WTC11 (cell line): ENCODE data around the gene CELSR2.

Experiments used
- ATF3 ChIP-seq: sonication (generic); formaldehyde crosslinking; conservative IDR thresholded peaks from 2 replicates; pipeline ENCODE4 v1.8.1; 2022; ENCODE audit warnings: mild to moderate bottlenecking, missing genetic modification reagents
- CREB1 ChIP-seq: sonication (generic); formaldehyde crosslinking; IDR thresholded peaks from 2 replicates; pipeline ENCODE4 v1.8.0; 2023; ENCODE audit warnings: mild to moderate bottlenecking, missing genetic modification reagents
- FOXP4 ChIP-seq: sonication (generic); formaldehyde crosslinking; IDR thresholded peaks from 2 replicates; pipeline ENCODE4 v1.8.0; 2022; ENCODE audit warnings: mild to moderate bottlenecking, missing genetic modification reagents
- SMAD4 ChIP-seq: sonication (generic); formaldehyde crosslinking; IDR thresholded peaks from 2 replicates; pipeline ENCODE4 v1.8.0; 2022; ENCODE audit warnings: mild to moderate bottlenecking, missing genetic modification reagents
- ZNF121 ChIP-seq: sonication (generic); formaldehyde crosslinking; IDR thresholded peaks from 2 replicates; pipeline ENCODE4 v1.8.0; 2023; ENCODE audit warnings: missing genetic modification reagents
- ZNF232 ChIP-seq: sonication (generic); formaldehyde crosslinking; IDR thresholded peaks from 2 replicates; pipeline ENCODE4 v1.8.0; 2022; ENCODE audit warnings: mild to moderate bottlenecking, missing genetic modification reagents
- TF ChIP-seq, protein P1 (sequence below): fragments of 200-600 bp; IDR thresholded peaks from 2 replicates; pipeline ENCODE4 v1.8.0; 2022; ENCODE audit warnings: antibody characterized with exemption
- TF ChIP-seq, protein P2 (sequence below): sonication (generic); formaldehyde crosslinking; IDR thresholded peaks from 2 replicates; pipeline ENCODE4 v1.8.0; 2022; ENCODE audit warnings: mild to moderate bottlenecking, missing genetic modification reagents
- TF ChIP-seq, protein P3 (sequence below): sonication (generic); formaldehyde crosslinking; IDR thresholded peaks from 2 replicates; pipeline ENCODE4 v1.8.1; 2023; ENCODE audit warnings: mild to moderate bottlenecking, moderate library complexity, missing genetic modification reagents
- TF ChIP-seq, protein P4 (sequence below): sonication (generic); formaldehyde crosslinking; IDR thresholded peaks from 2 replicates; pipeline ENCODE4 v1.8.1; 2023; ENCODE audit warnings: mild to moderate bottlenecking, missing genetic modification reagents

DNA sequence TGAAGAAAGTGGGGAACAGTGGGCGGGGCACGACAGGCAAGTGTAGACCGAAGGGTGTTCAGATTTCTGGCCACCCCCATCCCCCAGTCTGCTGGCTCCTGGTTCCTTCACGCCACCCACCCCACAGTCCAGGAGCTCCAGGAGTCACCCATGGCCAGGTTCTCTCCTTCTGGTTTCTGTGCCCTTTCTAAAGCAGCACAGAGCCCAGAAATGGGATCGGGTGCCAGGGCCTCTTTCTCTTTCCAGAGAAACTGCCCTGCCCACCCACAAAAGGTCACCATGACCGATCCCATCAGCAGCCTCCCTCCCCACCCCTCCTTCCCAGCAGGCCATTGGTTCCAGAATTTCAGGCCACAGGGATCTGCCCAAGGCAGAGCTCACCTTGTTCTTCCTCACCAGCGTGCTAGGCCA lies 3.2 kb upstream of the CELSR2 start:
- TF ChIP-seq SMAD4, result no peak
- TF ChIP-seq, protein P1, sequence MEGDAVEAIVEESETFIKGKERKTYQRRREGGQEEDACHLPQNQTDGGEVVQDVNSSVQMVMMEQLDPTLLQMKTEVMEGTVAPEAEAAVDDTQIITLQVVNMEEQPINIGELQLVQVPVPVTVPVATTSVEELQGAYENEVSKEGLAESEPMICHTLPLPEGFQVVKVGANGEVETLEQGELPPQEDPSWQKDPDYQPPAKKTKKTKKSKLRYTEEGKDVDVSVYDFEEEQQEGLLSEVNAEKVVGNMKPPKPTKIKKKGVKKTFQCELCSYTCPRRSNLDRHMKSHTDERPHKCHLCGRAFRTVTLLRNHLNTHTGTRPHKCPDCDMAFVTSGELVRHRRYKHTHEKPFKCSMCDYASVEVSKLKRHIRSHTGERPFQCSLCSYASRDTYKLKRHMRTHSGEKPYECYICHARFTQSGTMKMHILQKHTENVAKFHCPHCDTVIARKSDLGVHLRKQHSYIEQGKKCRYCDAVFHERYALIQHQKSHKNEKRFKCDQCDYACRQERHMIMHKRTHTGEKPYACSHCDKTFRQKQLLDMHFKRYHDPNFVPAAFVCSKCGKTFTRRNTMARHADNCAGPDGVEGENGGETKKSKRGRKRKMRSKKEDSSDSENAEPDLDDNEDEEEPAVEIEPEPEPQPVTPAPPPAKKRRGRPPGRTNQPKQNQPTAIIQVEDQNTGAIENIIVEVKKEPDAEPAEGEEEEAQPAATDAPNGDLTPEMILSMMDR, result no peak
- TF ChIP-seq, protein P2, sequence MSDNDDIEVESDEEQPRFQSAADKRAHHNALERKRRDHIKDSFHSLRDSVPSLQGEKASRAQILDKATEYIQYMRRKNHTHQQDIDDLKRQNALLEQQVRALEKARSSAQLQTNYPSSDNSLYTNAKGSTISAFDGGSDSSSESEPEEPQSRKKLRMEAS (CRISPR knock-in tag), result no peak
- TF ChIP-seq FOXP4 (CRISPR knock-in tag), result no peak
- no peak for TF ChIP-seq ZNF232
- no peak for TF ChIP-seq ATF3 (CRISPR knock-in tag)
- TF ChIP-seq CREB1, result no peak
- TF ChIP-seq, protein P3, sequence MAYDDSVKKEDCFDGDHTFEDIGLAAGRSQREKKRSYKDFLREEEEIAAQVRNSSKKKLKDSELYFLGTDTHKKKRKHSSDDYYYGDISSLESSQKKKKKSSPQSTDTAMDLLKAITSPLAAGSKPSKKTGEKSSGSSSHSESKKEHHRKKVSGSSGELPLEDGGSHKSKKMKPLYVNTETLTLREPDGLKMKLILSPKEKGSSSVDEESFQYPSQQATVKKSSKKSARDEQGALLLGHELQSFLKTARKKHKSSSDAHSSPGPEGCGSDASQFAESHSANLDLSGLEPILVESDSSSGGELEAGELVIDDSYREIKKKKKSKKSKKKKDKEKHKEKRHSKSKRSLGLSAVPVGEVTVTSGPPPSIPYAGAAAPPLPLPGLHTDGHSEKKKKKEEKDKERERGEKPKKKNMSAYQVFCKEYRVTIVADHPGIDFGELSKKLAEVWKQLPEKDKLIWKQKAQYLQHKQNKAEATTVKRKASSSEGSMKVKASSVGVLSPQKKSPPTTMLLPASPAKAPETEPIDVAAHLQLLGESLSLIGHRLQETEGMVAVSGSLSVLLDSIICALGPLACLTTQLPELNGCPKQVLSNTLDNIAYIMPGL (CRISPR knock-in tag), result no peak
- TF ChIP-seq, protein P4, sequence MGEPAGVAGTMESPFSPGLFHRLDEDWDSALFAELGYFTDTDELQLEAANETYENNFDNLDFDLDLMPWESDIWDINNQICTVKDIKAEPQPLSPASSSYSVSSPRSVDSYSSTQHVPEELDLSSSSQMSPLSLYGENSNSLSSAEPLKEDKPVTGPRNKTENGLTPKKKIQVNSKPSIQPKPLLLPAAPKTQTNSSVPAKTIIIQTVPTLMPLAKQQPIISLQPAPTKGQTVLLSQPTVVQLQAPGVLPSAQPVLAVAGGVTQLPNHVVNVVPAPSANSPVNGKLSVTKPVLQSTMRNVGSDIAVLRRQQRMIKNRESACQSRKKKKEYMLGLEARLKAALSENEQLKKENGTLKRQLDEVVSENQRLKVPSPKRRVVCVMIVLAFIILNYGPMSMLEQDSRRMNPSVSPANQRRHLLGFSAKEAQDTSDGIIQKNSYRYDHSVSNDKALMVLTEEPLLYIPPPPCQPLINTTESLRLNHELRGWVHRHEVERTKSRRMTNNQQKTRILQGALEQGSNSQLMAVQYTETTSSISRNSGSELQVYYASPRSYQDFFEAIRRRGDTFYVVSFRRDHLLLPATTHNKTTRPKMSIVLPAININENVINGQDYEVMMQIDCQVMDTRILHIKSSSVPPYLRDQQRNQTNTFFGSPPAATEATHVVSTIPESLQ (CRISPR knock-in tag), result no peak
- no peak for TF ChIP-seq ZNF121 (CRISPR knock-in tag)
